NCI-H345 (cell line): Measurements from ENCODE around the gene ANO2.
"Not testable (repeated sequence)": the region's sequence is repeated elsewhere in the genome, so short reads cannot be mapped to it uniquely, and the experiment has no call there.

Source experiments
- DNase-seq: peaks from one replicate; lab custom pipeline; 2025; lab: John Stamatoyannopoulos, UW

The ANO2 gene

GRCh38 chr12:5665615-5666014, 279.4 kb downstream of the ANO2 start:
- no peak for DNase-seq

- no peak for DNase-seq
These were observed 283.2 kb downstream of the ANO2 start for GRCh38 chr12:5661811-5662210.

GRCh38 chr12:5660238-5660637, 284.8 kb downstream of the ANO2 start:
- no peak for DNase-seq

GRCh38 chr12:5658339-5658941, 286.6 kb downstream of the ANO2 start:
- DNase-seq, result not testable (repeated sequence)

GRCh38 chr12:5656836-5657235, 288.2 kb downstream of the ANO2 start:
- DNase-seq, result no peak

GRCh38 chr12:5655120-5655519, 289.9 kb downstream of the ANO2 start:
- no peak for DNase-seq

- DNase-seq, result no peak
These were observed 291.0 kb downstream of the ANO2 start for GRCh38 chr12:5654019-5654418.

- peak; percentile 95 for DNase-seq
These were observed 294.1 kb downstream of the ANO2 start for GRCh38 chr12:5650829-5651461.

GRCh38 chr12:5650281-5650680, 294.8 kb downstream of the ANO2 start:
- DNase-seq, result no peak

- DNase-seq, result peak; percentile 77
These were observed 296.2 kb downstream of the ANO2 start for GRCh38 chr12:5648692-5649359.

GRCh38 chr12:5643266-5643665, 301.8 kb downstream of the ANO2 start:
- no peak for DNase-seq

- no peak for DNase-seq
These were observed 307.4 kb downstream of the ANO2 start for GRCh38 chr12:5637698-5638097.

GRCh38 chr12:5636907-5637306, 308.2 kb downstream of the ANO2 start:
- no peak for DNase-seq

- no peak for DNase-seq
These were observed 312.0 kb downstream of the ANO2 start for GRCh38 chr12:5633106-5633505.

- DNase-seq, result no peak
These were observed 312.6 kb downstream of the ANO2 start for GRCh38 chr12:5632453-5632852.

- no peak for DNase-seq
These were observed 313.6 kb downstream of the ANO2 start for GRCh38 chr12:5631497-5631896.

GRCh38 chr12:5630726-5631125, 314.3 kb downstream of the ANO2 start:
- no peak for DNase-seq

GRCh38 chr12:5628501-5628900, 316.6 kb downstream of the ANO2 start:
- DNase-seq, result no peak

GRCh38 chr12:5627053-5627630, 317.9 kb downstream of the ANO2 start:
- DNase-seq, result no peak

GRCh38 chr12:5626151-5626550, 318.9 kb downstream of the ANO2 start:
- DNase-seq, result no peak

- DNase-seq, result no peak
These were observed 320.4 kb downstream of the ANO2 start for GRCh38 chr12:5624486-5625272.

- DNase-seq, result no peak
These were observed 321.6 kb downstream of the ANO2 start for GRCh38 chr12:5623411-5623810.
